Chondrocyte (in vitro differentiated cells): ENCODE results near the gene ADAM8. TPM values are rescaled to one million over a fixed set of nuclear protein-coding genes. Genes with fewer than 3 reads are reported as not detected.

Experiments
- DNase-seq: peaks from one replicate; pipeline ENCODE4 v3.0.0; 2021; ENCODE audit warnings: mixed read lengths, low spot score
- H3K27ac Mint-ChIP-seq: one replicate; pipeline ENCODE4 v1.8.0; 2021; ENCODE audit warnings: mild to moderate bottlenecking, moderate library complexity, mixed read lengths; ENCODE audit not compliant: unreplicated experiment
- H3K27me3 Mint-ChIP-seq: 2 replicates; pipeline ENCODE4 v1.8.0; 2021; ENCODE audit warnings: low read depth, mixed read lengths
- H3K36me3 Mint-ChIP-seq: 2 replicates; pipeline ENCODE4 v1.8.0; 2021; ENCODE audit warnings: low read depth, mixed read lengths
- H3K4me1 Mint-ChIP-seq: 2 replicates; pipeline ENCODE4 v1.8.0; 2021; ENCODE audit warnings: low read depth, mild to moderate bottlenecking, mixed read lengths
- H3K4me3 Mint-ChIP-seq: one replicate; pipeline ENCODE4 v1.8.0; 2021; ENCODE audit warnings: mild to moderate bottlenecking, moderate library complexity, mixed read lengths; ENCODE audit not compliant: unreplicated experiment
- H3K9me3 Mint-ChIP-seq: 2 replicates; pipeline ENCODE4 v1.8.0; 2021; ENCODE audit warnings: low read depth, mixed read lengths
- CTCF ChIP-seq: fragments of 200-600 bp; sonication (generic); IDR thresholded peaks from 2 replicates; pipeline ENCODE4 v1.5.0; 2021; ENCODE audit warnings: antibody characterized with exemption, mild to moderate bottlenecking, moderate library complexity
- total RNA-seq: library from RNA; stranded (reverse); gene quantifications from 3 replicates; pipeline ENCODE4 v1.2.1, GENCODE V29; 2021

The ADAM8 gene
- total RNA-seq, 1 donor from 2014 or later = 1.3 TPM

GRCh38 chr10:133281084-133281483 lies 4.4 kb upstream of the ADAM8 start:
- peaks cover 2% of the 10 kb centered on the region for H3K4me1 Mint-ChIP-seq
- no peaks in the 10 kb centered on the region for H3K9me3 Mint-ChIP-seq
- H3K36me3 Mint-ChIP-seq = peaks cover 29% of the 10 kb centered on the region

GRCh38 chr10:133280391-133281059 lies 3.9 kb upstream of the ADAM8 start:
- H3K4me3 Mint-ChIP-seq = no peak overlapping the region
- no peak for DNase-seq
- H3K4me1 Mint-ChIP-seq = peaks cover 2% of the 10 kb centered on the region
- H3K36me3 Mint-ChIP-seq = peaks cover 23% of the 10 kb centered on the region
- no peak for TF ChIP-seq CTCF
- peaks cover 2% of the 10 kb centered on the region for H3K27me3 Mint-ChIP-seq
- no peaks in the 10 kb centered on the region for H3K9me3 Mint-ChIP-seq
- H3K27ac Mint-ChIP-seq = no peak overlapping the region

More at GRCh38 chr10:133281084-133281483, 4.4 kb upstream of the ADAM8 start:
- H3K4me3 Mint-ChIP-seq = no peak overlapping the region
- no peak overlapping the region for H3K27ac Mint-ChIP-seq
- TF ChIP-seq CTCF = no peak
- DNase-seq = no peak
- H3K27me3 Mint-ChIP-seq = no peaks in the 10 kb centered on the region

GRCh38 chr10:133279326-133280226 lies 2.9 kb upstream of the ADAM8 start:
- Mint-ChIP-seq H3K36me3 (peaks cover 17% of the 10 kb centered on the region), H3K27ac (no peak overlapping the region), H3K4me1 (peaks cover 2% of the 10 kb centered on the region), H3K9me3 (no peaks in the 10 kb centered on the region), H3K27me3 (peaks cover 2% of the 10 kb centered on the region), H3K4me3 (no peak overlapping the region)
- no peak for DNase-seq
- no peak for TF ChIP-seq CTCF

- H3K36me3 Mint-ChIP-seq = peaks cover 11% of the 10 kb centered on the region
- H3K9me3 Mint-ChIP-seq = no peaks in the 10 kb centered on the region
- TF ChIP-seq CTCF = no peak
- peaks cover 2% of the 10 kb centered on the region for H3K27me3 Mint-ChIP-seq
- H3K4me1 Mint-ChIP-seq = peaks cover 2% of the 10 kb centered on the region
- DNase-seq = no peak
- no peak overlapping the region for H3K4me3 Mint-ChIP-seq
- H3K27ac Mint-ChIP-seq = peak overlapping the region; percentile 27
Measured at GRCh38 chr10:133278577-133279265, 2.1 kb upstream of the ADAM8 start.

- Mint-ChIP-seq H3K36me3 (peaks cover 9% of the 10 kb centered on the region), H3K27me3 (peaks cover 2% of the 10 kb centered on the region), H3K4me3 (no peak overlapping the region), H3K4me1 (peaks cover 2% of the 10 kb centered on the region), H3K9me3 (no peaks in the 10 kb centered on the region), H3K27ac (peak overlapping the region; percentile 27)
- TF ChIP-seq CTCF = no peak
- no peak for DNase-seq
Measured at GRCh38 chr10:133277993-133278576, 1.4 kb upstream of the ADAM8 start.
